WTC11 (cell line): ENCODE data around the gene CBFA2T2.

Source experiments
- CBFB ChIP-seq: sonication (generic); formaldehyde crosslinking; IDR thresholded peaks from 2 replicates; pipeline ENCODE4 v1.8.1; 2022; ENCODE audit warnings: mild to moderate bottlenecking, low read depth, missing genetic modification reagents
- JUN ChIP-seq: sonication (generic); formaldehyde crosslinking; IDR thresholded peaks from 2 replicates; pipeline ENCODE4 v1.8.0; 2023; ENCODE audit warnings: mild to moderate bottlenecking, missing genetic modification reagents
- MYBL2 ChIP-seq: sonication (generic); formaldehyde crosslinking; IDR thresholded peaks from 2 replicates; pipeline ENCODE4 v1.8.1; 2023; ENCODE audit warnings: mild to moderate bottlenecking, moderate library complexity, missing genetic modification reagents
- TEAD1 ChIP-seq: sonication (generic); formaldehyde crosslinking; IDR thresholded peaks from 2 replicates; pipeline ENCODE4 v1.8.0; 2022; ENCODE audit warnings: mild to moderate bottlenecking, missing genetic modification reagents
- ZNF232 ChIP-seq: sonication (generic); formaldehyde crosslinking; IDR thresholded peaks from 2 replicates; pipeline ENCODE4 v1.8.0; 2022; ENCODE audit warnings: mild to moderate bottlenecking, missing genetic modification reagents
- ZNF416 ChIP-seq: fragments of 250-450 bp; sonication (Bioruptor Pico); IDR thresholded peaks from 2 replicates; pipeline ENCODE4 v1.9.0; 2021; ENCODE audit warnings: mild to moderate bottlenecking, inconsistent platforms
- TF ChIP-seq, protein P1 (sequence below): sonication (generic); formaldehyde crosslinking; IDR thresholded peaks from 2 replicates; pipeline ENCODE4 v1.8.0; 2023; ENCODE audit warnings: missing genetic modification reagents
- TF ChIP-seq, protein P2 (sequence below): fragments of 200-600 bp; IDR thresholded peaks from 2 replicates; pipeline ENCODE4 v1.8.0; 2022; ENCODE audit warnings: antibody characterized with exemption

DNA sequence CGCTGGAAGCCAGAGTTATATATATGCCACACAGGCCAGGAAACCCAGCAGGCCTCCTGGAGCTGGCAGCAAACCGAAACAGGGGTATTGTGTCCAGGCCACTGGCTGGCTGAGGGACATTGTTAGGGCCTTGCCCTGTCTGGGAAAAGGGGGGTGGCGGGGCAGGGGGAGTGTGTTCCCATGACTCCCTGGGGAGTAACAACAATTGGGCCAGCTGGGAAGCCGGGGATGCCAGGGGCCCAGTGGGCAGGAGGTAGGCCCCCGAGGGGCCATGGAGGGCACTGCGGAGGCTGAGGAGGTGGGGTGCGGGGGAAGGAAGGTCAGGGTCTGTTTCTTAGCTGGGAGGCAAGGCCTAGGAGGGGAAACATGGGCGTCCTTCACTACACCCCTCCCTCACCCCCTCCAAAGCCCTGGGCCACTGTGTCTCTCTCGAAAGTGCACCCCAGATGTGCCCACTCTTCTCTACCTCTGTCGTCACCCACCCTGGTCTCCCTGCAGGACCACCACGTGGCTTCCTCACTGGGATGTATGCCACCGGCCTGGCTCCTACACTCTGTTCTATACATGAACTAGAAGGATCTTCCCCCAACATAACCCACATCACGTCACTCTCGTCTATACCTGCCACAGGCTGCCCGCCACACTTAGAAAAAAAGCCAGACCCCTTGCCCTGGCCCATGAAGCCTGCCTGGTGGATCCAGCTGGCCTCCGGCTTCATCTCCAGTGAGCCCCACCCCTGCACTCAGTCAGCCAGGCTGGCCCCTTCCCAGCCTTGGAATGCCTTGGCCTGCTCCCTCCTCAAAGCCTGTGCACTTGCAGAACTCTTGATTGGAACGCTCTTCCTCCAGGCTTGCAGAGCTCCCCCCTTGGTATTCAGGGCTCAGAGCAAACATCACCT, 204.1 kb downstream of the CBFA2T2 start:
- TF ChIP-seq MYBL2 (CRISPR knock-in tag) (no peak), JUN (no peak), CBFB (CRISPR knock-in tag) (no peak), ZNF416 (no peak), ZNF232 (CRISPR knock-in tag) (no peak), TEAD1 (CRISPR knock-in tag) (no peak)
- TF ChIP-seq, protein P1, sequence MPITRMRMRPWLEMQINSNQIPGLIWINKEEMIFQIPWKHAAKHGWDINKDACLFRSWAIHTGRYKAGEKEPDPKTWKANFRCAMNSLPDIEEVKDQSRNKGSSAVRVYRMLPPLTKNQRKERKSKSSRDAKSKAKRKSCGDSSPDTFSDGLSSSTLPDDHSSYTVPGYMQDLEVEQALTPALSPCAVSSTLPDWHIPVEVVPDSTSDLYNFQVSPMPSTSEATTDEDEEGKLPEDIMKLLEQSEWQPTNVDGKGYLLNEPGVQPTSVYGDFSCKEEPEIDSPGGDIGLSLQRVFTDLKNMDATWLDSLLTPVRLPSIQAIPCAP = no peak
- TF ChIP-seq, protein P2, sequence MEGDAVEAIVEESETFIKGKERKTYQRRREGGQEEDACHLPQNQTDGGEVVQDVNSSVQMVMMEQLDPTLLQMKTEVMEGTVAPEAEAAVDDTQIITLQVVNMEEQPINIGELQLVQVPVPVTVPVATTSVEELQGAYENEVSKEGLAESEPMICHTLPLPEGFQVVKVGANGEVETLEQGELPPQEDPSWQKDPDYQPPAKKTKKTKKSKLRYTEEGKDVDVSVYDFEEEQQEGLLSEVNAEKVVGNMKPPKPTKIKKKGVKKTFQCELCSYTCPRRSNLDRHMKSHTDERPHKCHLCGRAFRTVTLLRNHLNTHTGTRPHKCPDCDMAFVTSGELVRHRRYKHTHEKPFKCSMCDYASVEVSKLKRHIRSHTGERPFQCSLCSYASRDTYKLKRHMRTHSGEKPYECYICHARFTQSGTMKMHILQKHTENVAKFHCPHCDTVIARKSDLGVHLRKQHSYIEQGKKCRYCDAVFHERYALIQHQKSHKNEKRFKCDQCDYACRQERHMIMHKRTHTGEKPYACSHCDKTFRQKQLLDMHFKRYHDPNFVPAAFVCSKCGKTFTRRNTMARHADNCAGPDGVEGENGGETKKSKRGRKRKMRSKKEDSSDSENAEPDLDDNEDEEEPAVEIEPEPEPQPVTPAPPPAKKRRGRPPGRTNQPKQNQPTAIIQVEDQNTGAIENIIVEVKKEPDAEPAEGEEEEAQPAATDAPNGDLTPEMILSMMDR = no peak
